GM23338 (cell line): ENCODE data around the gene FSTL3.

ENCODE experiments used
- CREB1 ChIP-seq: fragments of 250-450 bp; sonication (Bioruptor Pico); IDR thresholded peaks from 2 replicates; pipeline ENCODE4 v1.5.0; 2020; ENCODE audit warnings: low read depth, mild to moderate bottlenecking, moderate library complexity
- CTCF ChIP-seq, 2 experiments: fragments of 200-600 bp in 1 of 2; sonication (generic) in 1 of 2; conservative IDR thresholded peaks; 2 replicates each; pipeline versions ENCODE4 v1.5.1 to v1.6.1; 2016 to 2017; ENCODE audit warnings: antibody characterized with exemption in 2 of 2, low read depth in 2 of 2, mild to moderate bottlenecking in 2 of 2, moderate library complexity in 1 of 2
- EZH2 ChIP-seq: fragments of 200-600 bp; sonication (generic); IDR thresholded peaks from one replicate; pipeline ENCODE4 v1.8.0; 2017; ENCODE audit warnings: antibody characterized with exemption, mild to moderate bottlenecking, low read depth; ENCODE audit not compliant: unreplicated experiment
- EZH2phosphoT487 ChIP-seq: fragments of 200-600 bp; sonication (generic); IDR thresholded peaks from one replicate; pipeline ENCODE4 v1.8.1; 2018; ENCODE audit warnings: antibody characterized with exemption; ENCODE audit not compliant: unreplicated experiment
- TF ChIP-seq, protein P1 (sequence below): fragments of 250-450 bp; sonication (Bioruptor Pico); IDR thresholded peaks from 2 replicates; pipeline ENCODE4 v1.5.0; 2020; ENCODE audit warnings: mild to moderate bottlenecking, moderate library complexity

DNA sequence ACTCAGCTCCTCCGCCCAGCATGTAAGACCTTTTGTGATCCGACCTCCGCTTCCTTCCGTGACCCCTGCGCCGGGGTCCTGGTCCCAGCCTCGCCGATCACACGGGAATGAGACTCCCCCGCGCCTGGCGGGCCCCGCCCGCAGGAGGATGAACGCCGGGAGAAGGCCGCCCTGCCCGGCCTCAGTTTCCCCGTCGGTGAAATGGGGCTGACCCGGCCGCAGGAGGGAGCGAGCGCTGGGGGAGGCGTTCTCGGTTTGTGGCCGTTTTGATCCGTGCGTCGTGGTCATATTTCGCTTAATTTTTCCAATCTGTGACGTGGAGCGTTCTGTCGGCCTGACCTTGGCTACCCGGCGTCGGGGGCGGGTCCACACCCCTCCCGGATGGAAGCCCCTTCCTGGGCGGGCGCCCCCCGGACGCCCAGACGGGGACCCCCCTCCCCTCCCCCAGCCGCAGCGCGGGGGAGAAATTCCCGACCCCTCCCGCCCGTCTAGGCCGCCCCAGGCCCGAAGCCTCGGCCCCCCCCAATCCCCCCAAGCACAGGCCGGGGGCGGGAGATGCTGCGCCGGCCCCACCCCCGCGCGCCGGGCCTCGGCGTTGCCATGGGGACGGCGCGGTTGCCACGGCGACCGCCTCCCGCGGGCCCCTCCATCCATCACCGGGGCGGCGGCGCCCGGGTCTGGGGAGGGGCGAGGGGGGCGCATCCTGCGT lies 43.6 kb downstream of the FSTL3 start:
- TF ChIP-seq CREB1 (CRISPR knock-in tag) (no peak), CTCF (conservative IDR thresholded peaks at IDR 0.05; ENCODE audit: low read depth in 2 of 2) (no peak), EZH2phosphoT487 (no peak), EZH2 (no peak)
- TF ChIP-seq, protein P1, sequence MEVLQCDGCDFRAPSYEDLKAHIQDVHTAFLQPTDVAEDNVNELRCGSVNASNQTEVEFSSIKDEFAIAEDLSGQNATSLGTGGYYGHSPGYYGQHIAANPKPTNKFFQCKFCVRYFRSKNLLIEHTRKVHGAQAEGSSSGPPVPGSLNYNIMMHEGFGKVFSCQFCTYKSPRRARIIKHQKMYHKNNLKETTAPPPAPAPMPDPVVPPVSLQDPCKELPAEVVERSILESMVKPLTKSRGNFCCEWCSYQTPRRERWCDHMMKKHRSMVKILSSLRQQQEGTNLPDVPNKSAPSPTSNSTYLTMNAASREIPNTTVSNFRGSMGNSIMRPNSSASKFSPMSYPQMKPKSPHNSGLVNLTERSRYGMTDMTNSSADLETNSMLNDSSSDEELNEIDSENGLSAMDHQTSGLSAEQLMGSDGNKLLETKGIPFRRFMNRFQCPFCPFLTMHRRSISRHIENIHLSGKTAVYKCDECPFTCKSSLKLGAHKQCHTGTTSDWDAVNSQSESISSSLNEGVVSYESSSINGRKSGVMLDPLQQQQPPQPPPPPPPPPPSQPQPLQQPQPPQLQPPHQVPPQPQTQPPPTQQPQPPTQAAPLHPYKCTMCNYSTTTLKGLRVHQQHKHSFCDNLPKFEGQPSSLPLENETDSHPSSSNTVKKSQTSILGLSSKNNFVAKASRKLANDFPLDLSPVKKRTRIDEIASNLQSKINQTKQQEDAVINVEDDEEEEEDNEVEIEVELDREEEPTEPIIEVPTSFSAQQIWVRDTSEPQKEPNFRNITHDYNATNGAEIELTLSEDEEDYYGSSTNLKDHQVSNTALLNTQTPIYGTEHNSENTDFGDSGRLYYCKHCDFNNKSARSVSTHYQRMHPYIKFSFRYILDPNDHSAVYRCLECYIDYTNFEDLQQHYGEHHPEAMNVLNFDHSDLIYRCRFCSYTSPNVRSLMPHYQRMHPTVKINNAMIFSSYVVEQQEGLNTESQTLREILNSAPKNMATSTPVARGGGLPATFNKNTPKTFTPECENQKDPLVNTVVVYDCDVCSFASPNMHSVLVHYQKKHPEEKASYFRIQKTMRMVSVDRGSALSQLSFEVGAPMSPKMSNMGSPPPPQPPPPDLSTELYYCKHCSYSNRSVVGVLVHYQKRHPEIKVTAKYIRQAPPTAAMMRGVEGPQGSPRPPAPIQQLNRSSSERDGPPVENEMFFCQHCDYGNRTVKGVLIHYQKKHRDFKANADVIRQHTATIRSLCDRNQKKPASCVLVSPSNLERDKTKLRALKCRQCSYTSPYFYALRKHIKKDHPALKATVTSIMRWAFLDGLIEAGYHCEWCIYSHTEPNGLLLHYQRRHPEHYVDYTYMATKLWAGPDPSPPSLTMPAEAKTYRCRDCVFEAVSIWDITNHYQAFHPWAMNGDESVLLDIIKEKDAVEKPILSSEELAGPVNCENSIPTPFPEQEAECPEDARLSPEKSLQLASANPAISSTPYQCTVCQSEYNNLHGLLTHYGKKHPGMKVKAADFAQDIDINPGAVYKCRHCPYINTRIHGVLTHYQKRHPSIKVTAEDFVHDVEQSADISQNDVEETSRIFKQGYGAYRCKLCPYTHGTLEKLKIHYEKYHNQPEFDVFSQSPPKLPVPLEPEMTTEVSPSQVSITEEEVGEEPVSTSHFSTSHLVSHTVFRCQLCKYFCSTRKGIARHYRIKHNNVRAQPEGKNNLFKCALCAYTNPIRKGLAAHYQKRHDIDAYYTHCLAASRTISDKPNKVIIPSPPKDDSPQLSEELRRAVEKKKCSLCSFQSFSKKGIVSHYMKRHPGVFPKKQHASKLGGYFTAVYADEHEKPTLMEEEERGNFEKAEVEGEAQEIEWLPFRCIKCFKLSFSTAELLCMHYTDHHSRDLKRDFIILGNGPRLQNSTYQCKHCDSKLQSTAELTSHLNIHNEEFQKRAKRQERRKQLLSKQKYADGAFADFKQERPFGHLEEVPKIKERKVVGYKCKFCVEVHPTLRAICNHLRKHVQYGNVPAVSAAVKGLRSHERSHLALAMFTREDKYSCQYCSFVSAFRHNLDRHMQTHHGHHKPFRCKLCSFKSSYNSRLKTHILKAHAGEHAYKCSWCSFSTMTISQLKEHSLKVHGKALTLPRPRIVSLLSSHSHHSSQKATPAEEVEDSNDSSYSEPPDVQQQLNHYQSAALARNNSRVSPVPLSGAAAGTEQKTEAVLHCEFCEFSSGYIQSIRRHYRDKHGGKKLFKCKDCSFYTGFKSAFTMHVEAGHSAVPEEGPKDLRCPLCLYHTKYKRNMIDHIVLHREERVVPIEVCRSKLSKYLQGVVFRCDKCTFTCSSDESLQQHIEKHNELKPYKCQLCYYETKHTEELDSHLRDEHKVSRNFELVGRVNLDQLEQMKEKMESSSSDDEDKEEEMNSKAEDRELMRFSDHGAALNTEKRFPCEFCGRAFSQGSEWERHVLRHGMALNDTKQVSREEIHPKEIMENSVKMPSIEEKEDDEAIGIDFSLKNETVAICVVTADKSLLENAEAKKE (CRISPR knock-in tag), result no peak
